Measurements from ENCODE around the gene SLC6A1.

The SLC6A1 gene

DNA sequence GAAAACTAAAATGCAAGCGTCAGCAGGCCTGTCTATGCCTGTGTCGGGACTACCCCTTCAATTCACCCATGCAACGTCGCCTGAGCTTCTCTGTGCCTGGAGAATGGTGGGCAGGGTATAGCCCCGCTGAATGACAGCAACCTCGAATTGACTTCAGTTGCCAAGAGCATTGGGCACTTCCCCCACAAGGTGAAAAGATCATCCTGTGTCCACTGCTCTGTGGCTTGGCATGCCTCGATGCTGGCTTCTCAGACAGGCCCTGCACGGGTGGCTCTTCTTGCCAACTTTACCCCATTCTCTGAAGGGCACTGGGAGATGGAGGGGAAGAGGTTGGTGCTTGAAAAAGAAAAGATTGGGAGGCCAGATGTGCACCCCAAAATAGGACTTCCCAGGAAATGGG lies 3.3 kb downstream of the SLC6A1 start:
- no peak for DNase-seq

DNA sequence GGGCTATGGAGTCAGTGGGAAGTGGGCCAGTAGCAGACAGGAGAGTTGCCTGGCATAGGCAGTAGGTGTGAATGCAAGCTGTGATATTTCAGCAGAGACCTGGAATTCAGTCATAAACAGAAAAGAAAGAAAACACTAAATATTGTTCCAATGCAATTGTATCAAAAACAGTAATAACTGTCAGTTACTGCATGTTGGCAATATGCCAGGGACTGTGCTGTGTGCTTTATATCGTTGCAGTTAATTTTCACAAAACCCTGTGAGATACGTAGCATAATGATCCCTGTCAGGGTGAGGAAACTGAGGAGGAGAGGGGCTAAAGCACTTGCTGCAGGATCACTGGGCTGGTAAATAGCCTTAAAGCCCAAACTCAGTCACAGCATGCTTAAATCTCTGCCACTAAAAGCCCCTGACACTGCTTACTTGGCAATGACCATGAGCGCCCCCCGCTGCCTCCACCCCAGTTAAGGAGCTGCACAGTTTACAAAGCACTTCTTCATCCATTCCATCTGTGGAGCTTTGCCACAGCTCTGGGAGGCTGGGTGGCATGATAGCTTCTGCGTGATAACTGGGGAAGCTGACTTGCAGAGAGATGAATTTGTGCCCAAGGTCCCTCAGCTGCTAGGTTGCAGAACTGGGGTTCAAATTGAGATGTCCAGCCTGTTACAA lies 3.9 kb downstream of the SLC6A1 start:
- DNase-seq, result no peak

DNA sequence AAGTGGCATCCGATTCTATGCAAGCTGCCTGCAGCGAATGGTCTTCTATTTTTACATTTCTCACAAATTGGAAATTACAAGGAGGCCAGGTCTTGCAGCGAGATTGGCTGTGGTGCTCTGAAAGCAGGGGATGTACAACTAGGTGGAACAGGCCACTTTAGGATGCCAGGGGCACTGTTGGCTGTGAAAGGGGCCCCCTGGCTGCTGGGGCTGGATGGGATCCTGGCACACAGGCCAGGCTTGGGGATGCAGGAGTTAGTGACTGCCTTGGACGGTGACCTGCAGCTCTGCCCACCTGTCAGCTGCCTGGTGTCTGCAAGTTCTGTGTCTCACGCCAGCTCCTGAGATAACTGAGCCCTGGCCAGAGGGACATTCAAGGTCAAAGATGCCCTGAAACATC lies 4.6 kb downstream of the SLC6A1 start:
- no peak for DNase-seq

DNA sequence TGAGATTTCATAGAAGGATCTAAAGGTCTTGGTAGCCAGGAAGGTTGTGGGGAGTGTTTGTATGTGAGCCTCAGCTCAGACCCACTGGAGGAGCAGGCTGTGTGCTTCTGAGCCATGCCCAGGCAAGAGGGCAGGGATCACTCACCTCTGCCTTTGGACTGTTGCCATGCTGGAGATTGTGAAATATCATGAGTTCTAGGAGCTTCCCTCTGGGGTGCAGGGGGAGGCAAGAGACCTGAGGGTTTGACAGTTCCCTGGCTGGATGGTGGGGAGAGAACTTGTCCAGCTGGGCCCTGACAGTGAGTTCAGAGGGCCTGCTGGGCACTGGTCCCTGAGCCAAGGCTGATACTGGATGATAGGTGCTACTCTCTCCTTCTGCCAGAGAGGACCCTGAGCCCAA lies 6.0 kb downstream of the SLC6A1 start:
- no peak for DNase-seq

DNA sequence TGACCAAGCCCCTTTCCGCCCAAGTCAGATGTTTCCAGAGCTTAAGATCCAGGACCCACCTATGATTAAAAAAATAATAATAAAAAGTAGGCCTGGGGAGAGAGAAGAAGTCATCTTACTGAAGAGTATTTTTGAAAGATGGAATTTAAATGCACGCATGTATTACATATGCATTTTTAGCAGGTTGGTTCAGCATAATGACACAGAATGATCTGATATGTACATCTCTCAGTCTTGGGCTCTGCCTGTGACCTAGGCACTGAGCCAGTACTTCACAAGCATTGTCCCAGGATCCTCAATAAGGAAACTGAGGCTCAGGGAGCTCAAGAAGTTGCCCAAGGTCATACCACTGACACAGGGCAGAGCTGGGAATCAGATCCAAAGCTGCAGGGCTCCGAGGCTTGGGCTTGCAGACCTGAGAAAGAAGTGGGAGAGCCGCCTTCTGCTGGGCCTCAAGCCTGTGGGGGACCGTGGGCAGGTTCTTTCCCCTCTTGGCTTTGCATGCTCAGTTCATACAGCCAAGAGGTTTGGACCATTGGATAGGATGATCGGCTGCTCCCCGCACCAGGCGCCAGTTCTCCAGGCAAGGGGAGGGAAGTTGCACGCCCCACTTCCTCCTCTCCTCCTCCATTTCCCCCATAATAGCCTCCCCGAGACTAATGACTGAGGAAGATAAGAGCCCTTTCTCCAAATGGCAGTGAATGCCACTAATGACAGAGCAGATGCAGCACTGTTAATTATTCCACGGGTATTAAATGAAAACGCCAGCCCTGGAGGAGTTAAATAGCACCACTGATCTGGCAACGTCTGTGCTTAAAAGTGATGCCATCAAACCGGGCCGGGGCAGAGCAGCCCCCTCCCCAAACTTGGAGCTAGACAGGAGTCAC lies 6.9 kb downstream of the SLC6A1 start:
- DNase-seq, result no peak

DNA sequence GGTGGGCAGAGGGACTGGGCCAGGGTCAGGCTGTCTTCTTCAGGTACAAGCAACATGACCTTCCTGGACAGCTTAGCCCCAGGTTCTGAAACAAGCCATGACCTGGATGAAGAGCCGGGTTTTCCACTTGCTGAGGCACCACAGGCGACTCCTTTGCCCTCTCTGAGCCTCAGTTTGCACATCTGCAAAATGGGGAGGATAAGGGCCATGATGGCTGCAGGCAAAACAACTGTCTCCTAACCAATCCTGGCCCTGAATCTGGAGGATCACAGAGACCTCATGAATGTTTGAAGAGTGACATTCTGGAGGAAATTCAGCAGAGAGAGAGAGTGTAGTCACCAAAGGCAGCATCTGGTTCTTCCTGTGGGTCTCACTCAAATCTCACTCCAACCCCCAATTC lies 8.0 kb downstream of the SLC6A1 start:
- DNase-seq, result no peak

DNA sequence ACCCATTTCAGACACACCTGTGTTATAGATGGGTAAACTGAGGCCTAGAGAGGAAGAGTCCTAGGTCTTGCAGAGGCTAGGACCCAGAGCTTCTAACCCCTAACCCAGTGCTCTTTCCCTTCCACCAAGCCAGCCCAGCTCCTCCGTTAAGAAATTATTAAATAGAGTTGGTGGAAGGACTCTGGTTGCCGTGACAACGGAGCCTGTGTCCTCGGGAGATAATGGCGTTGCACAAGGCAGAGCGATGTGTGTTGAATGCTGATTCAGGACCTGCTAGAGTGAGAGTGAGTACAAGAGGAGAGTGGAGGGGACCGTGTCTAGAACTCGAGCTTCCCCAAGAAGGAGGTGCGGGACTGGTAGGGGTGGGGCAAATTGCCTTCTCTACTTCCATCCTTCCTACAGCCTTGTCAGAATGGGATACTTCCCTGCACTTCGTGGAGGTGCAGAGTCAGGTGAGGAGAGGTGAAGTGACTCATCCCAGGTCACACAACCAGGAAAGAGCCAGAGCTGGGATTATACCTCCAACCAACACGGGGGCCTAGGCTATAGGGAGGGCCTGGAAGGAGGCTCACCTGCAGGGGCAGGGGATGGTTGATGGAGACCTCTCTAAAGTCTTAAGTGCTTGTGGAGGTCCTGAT lies 8.6 kb downstream of the SLC6A1 start:
- no peak for DNase-seq

DNA sequence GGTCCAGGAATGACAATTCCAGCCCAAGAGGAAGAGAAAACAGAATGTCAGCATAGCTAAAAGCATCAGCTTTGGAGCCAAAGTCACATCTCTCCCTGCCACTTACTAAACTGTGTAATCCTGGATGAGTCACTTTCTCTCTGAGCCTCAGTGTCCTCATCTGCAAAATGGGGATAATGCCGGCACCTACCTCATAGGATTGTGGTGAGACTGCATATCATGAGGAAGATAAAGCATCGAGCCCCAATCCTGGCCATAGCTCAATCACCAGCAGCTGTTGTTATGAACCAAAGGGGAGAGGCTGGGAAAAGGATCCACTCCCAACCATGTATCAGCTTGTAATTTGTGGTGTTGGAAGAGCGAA lies 9.1 kb downstream of the SLC6A1 start:
- no peak for DNase-seq

DNA sequence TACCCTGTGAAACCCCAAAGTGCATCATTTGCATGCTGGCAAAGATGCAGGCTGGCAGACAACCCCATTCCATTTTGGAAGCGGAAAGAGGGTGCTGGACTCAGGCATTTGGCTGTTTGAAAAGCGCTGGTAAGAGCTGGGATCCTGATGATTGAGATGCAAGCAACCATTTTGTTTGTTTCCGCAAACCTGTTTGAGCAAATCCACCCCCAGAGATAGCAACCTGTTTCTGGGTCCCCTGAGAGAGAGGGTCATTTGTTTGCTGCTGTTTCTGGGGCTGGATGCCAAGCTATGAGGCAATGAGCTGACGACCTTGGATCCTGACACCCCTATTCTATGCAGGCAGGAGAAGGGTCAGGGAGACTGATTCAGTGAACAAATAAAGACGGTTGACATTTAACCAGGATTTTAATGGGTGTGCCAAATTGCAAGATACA lies 9.8 kb downstream of the SLC6A1 start:
- no peak for DNase-seq

DNA sequence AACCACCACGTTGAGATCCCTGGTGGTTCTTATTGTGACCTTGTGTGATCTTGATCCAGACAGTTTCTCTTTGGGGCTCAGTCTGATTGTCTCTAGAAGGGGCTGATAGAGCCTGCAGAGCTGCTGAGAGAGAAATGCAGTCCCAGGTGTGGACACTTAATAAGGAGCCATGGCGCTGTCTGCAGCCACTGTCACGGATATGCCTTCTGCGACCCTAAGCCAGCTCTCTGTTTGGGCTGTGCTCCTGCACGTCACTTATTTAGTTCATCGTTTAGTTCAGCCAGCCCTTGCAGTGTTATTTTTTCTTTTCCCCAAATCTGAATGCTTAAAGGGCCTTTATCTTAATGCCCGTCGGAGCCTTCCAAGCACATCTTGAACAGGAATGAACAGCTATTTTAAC lies 12.0 kb downstream of the SLC6A1 start:
- DNase-seq, result no peak

DNA sequence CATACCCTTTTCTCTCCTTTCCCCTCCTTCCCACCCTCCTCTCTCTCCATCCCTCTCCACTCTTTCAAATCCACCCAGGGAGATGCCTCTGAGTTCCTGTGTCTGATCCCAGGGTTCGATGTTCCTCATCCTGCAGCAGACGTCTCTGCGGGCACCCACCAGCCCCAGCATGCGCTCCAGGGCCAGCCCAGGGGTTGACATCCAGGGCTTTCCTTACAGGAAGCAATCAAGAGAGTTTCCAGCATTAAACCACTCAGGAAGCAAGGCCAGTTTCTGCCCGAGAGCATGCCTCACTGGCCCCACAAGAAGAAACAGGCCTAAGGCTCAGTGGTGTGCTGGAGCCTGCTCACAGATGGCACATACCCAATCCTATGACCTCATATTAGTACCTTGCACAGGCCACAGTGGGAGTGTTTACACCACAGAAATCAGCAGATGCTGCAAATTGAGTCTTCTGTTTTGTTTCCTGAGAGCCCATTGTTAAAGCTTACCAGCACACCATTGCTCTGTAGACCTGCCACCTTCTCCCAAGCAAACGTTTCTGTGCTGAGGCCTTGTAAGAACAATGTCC lies 13.2 kb downstream of the SLC6A1 start:
- no peak for DNase-seq

DNA sequence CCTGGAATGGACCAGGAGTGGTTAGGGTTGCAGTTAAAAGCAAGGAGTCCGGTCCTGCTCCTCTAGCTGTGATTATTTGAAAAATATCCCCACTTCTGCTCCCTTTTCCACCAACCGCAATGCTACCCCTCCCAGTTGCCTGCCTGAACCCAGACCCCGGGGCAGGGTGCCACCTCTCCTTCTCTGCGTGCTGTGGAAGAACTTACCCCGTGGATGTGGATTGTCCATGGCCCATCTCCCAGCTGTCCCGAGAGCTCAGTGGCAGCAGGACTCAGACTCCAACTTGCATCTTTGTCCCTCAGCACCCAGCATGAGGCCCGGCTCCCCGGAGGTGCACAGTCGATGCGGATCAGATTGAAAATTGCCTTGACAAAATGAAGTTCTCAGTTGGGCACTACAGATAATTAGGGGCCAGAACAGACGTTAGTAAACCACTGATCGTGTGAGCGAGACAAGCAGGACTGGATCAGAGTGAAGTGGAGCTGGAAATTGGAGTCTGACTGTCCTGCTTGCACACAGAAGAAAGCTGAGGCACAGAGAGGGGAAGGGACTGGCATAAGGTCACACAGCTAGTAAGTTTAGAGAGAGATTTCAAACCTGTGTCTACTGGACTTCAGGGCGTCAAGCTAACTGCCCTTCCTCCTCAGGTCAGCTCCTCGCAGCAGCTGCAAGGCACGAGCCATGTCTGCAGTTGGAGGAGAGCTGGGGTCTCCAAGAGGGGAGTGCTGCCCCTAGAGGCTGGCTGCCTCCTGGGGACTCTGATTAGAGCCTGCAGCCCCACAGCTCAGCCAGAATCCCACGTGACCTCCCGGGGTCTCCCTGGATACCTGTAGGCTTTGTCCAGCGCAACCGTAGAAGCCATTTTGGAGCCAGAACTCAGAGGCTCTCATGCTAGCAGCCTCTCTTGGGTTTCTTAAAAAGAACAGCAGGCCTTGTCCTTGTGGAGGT lies 14.7 kb downstream of the SLC6A1 start:
- DNase-seq, result no peak

DNA sequence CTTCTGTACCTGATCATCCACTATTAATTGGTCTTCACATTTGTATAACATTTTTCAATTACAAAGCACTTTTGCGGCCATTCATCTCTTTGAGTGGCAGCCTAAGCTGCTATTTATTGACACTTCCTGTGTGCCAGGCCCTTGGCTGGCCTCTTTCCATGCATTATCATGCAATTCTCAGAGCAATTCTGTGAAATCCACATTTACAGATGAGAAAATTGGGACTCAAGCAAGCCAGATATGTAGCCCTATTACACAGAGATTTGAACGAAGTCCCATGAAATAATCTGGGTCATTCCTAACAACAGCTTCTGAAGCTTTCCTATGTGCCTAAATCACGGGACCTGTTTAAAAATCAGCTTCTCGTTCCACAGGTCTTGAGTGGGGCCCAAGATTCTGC lies 17.4 kb downstream of the SLC6A1 start:
- DNase-seq, result no peak

DNA sequence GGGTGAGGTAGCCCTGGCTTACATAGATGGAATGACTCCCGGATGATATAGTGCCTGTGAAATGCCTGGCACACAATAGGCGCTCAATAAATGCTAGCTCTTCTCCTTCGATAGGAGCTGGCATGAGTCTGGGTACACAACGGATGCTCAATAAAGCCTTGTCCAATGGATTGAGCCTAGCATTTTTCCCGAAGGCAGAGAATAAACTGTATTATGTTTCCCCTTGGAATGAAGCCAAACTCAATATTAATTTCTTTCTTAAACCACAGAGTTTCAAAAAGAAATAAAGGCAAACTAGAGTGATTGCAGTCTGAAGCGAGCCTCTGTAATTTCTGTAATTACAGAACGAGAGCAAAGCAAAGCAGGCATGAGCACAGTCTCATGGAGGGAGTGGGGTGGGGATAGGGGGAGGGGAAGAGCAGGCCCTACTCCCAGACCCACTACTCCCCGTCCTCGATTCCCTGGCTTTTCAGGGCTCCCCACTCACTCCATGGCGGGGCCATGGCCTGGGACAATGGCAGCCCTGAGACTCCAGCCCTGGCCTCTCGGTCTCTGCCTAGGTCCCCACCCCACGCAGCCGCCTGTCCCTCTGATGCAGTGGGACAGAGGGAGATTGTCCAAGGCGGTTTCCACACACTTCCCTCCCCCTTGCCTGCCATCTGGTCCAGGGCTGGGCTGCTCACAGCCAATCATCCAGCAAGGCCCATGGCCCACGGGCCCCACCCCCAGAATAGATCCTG lies 18.0 kb downstream of the SLC6A1 start:
- DNase-seq, result no peak

DNA sequence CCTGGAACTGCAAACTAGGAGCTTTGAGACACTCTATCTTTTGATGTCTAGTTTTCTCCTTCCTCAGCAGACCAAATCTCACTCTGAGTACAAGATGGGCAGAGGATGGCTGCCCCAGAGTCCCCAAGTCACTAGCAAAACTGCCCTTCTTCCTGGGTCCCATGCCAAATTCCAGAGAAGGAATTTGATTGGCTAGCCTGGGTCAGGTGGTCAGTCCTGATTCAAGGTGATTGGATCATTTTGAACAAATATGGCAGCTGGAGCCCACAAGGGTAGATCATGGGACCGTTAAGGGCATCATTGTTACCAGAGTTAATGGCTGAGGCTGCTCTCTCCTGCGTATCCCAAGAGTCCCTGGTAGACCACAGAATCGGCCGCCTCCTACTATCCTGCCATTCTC lies 21.7 kb downstream of the SLC6A1 start:
- DNase-seq, result no peak

DNA sequence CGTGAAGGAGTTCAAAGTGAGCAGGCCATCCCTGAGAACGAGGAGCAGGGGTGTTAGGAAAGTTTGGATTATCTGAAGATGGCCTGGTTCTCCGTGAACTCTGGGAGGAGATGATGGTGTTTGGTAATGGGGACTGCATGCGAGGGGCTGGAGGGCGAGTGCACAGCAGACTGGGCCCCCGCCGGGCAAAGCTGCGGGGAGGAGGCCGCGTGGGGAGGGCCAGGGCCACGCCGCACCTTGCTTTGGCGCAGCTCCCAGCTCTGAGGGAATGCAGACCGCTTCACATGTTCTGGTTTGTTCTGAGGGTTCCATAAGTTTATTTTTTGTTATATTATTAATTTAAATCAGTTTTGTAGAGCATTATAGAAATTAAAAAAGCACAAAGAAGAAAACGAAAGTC lies 22.2 kb downstream of the SLC6A1 start:
- no peak for DNase-seq

DNA sequence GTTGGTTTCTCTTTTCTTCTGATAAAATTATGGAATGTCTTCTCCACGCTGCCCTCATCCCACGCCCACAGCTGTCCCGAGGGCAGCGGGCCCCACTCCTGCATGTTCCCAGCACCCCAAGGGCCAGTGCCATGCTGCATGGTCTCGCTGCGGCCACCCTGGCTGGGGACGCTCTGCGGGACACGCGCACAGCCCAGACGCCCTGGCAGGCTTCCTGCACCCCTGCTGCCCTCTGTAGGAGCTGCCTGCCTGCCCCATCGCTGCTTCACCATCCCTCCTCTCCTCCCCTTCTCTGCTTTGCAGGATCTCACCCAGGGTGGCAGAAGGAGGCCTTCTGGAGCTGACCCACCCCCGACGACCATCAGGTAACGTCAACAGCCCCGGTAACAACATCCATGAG lies 22.8 kb downstream of the SLC6A1 start:
- DNase-seq, result no peak

DNA sequence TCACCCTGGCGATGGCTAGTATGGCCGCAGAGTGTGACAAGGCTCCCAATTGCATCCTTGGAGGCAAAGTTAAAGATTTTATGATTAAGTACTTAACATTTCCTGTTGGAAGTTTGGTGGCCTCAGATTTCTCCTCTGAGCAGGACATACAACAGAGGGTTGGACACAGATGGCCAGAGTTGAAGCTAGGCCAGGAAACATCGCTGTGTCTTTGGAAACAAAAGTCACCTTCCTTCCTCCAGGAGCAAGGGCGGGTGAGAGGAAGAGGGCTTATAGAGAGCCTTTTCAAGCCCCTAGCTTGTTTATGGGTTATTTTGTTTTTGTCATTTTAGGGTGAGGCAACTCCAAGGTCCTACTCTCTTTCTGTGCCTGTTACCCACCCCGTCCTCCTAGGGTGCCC lies 24.2 kb downstream of the SLC6A1 start:
- no peak for DNase-seq

DNA sequence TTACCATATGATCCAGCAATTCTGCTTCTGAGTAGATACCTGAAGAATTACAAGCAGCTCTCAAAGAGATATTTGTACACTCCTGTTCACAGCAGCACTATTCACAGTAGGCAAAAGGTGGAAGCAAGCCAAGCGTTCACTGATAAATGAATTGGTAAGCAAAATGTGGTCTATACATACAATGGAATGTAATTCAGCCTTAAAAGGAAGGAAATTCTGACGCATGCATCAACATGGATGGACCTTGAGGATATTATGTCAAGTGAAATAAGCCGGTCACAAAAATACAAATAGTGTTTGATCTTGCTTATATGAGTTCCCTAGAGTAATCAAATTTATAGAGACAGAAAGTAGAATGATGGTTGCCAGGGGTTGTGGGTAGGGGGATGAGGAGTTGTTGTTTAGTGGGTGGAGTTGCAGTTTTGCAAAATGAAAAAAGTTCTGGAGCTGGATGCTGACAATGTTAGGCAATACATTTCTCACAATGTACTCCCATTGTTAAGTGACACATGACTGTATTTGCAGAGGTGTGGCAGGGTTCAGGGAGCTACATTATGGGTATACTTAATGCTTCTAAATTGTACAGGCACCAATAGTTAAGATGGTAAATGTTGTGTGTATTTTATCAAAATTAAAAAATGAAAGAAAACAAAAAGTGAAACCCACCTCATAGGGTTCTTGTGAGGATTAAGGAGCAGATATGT lies 26.7 kb downstream of the SLC6A1 start:
- no peak for DNase-seq

DNA sequence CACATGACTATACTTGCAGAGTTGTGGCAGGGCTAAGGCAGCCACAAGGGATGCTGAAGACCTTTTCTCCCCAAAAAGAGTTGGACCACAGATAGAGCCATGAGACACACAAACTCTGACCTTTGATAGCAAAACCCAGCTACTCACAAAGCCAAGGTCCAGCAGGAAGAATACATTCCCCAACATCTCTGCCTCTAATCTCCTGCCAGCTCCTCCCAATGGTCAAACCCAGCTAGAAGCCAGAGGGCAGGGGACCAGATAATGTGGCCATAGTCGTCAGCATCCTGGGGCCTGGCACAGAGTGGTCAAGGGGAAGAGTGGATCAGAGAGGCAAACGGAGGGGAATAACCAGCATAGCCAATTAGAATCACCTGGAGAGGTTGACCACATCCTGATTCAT lies 28.2 kb downstream of the SLC6A1 start:
- no peak for DNase-seq

DNA sequence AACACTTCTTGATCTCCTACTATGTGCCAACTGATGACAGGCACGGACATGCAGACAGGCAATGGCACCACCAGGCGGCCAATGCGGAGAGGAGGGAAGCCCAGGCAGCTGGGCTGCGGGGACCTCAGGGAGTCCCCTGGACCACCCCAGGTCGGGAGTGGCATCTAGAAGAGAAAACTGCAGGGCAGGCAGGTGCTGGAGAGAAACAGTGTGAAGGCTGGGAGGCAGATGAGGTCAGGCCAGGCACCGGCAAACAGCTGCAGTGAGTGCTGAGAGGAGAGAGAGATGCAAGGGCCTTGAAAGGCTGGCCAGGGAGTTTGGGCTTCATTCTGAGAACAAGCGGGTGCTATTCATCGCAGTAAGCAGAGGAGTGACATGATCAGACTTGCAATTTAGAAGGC lies 29.1 kb downstream of the SLC6A1 start:
- DNase-seq, result no peak

Data from CD4-positive, alpha-beta T cell treated with Interleukin-4 for 1 hour (primary cell).